Spleen (tissue), 7 donors: ENCODE data around the gene RENBP.

Source experiments
- CTCF ChIP-seq, 11 experiments: fragments of 200-600 bp in 7 of 11; fragments of 450-650 bp in 4 of 11; sonication (generic) in 4 of 11; IDR thresholded peaks in 8 of 11; conservative IDR thresholded peaks in 3 of 11; 1 replicate in 7 of 11; 2 replicates in 4 of 11; pipeline versions ENCODE4 v1.4.0 to v1.8.0; 2016 to 2021; ENCODE audit warnings: antibody characterized with exemption in 11 of 11, inconsistent platforms in 4 of 11, mild to moderate bottlenecking in 1 of 11
- POLR2A ChIP-seq, 3 donors: fragments of 450-650 bp; IDR thresholded peaks; one replicate each; pipeline ENCODE4 v1.5.1; 2017; ENCODE audit warnings: antibody characterized with exemption in 3 of 3, mild to moderate bottlenecking in 1 of 3
- donor health status: DM: no; HTN: no; CAD: no; lungs with moderate emphysema.
- donor health status: DM: no; HTN: no; CAD: no.
- donor health status: DM: no; HTN: no; CAD: no.

- TF ChIP-seq POLR2A (IDR thresholded peaks at IDR 0.05): no peak
- TF ChIP-seq CTCF (IDR thresholded peaks at IDR 0.05 in 8 of 11, conservative IDR thresholded peaks at IDR 0.05 in 3 of 11): no peak
These were observed 23.9 kb downstream of the RENBP start for GRCh38 chrX:153920546-153920945.
